Transverse colon (tissue), 4 donors: ENCODE results near the gene CACNA2D2.

Experiments used
- CTCF ChIP-seq, 5 experiments: fragments of 200-600 bp in 3 of 5; fragments of 450-650 bp in 2 of 5; sonication (generic) in 3 of 5; IDR thresholded peaks; 1 replicate in 2 of 5; 2 replicates in 3 of 5; pipeline ENCODE4 v1.5.1; 2016 to 2017; ENCODE audit warnings: antibody characterized with exemption in 5 of 5, inconsistent platforms in 3 of 5, mild to moderate bottlenecking in 2 of 5, moderate library complexity in 1 of 5
- EP300 ChIP-seq: sonication (generic); formaldehyde crosslinking; IDR thresholded peaks from one replicate; pipeline ENCODE4 v1.6.1; 2017; ENCODE audit warnings: antibody characterized with exemption, low read depth
- POLR2A ChIP-seq: fragments of 450-650 bp; IDR thresholded peaks from one replicate; pipeline ENCODE4 v1.6.1; 2016; ENCODE audit warnings: antibody characterized with exemption, mild to moderate bottlenecking, moderate library complexity
- POLR2AphosphoS5 ChIP-seq, 3 donors: sonication (generic); formaldehyde crosslinking; IDR thresholded peaks; one replicate each; pipeline ENCODE4 v1.6.1; 2016; ENCODE audit warnings: antibody characterized with exemption in 3 of 3

GRCh38 chr3:50416736-50417636 lies 86.4 kb downstream of the CACNA2D2 start:
- no peak for TF ChIP-seq CTCF (IDR thresholded peaks at IDR 0.05)
- TF ChIP-seq POLR2AphosphoS5 (IDR thresholded peaks at IDR 0.05) = no peak
- no peak for TF ChIP-seq POLR2A
- no peak for TF ChIP-seq EP300
